IPS-18a (cell line): ENCODE measurements around the gene SKAP2.
"Not testable (repeated sequence)": the region's sequence is repeated elsewhere in the genome, so short reads cannot be mapped to it uniquely, and the experiment has no call there.

ENCODE experiments used
- H3K27ac ChIP-seq: one replicate; pipeline ENCODE4 v1.5.1; 2013; ENCODE audit warnings: low read length
- H3K27me3 ChIP-seq: one replicate; pipeline ENCODE4 v1.6.1; 2013; ENCODE audit warnings: mild to moderate bottlenecking, low read length; ENCODE audit not compliant: control insufficient read depth, insufficient read depth
- H3K36me3 ChIP-seq: one replicate; pipeline ENCODE4 v1.6.1; 2013; ENCODE audit warnings: low read depth, low read length; ENCODE audit not compliant: control insufficient read depth
- H3K4me1 ChIP-seq: one replicate; pipeline ENCODE4 v1.6.1; 2013; ENCODE audit warnings: low read depth, low read length; ENCODE audit not compliant: control insufficient read depth
- H3K4me3 ChIP-seq: one replicate; pipeline ENCODE4 v1.5.1; 2013; ENCODE audit warnings: low read length
- H3K9ac ChIP-seq: one replicate; pipeline ENCODE4 v1.6.1; 2013; ENCODE audit warnings: mild to moderate bottlenecking, low read length, moderate library complexity
- H3K9me3 ChIP-seq: one replicate; pipeline ENCODE4 v1.6.1; 2013; ENCODE audit warnings: low read depth, low read length; ENCODE audit not compliant: control insufficient read depth

The SKAP2 gene

DNA sequence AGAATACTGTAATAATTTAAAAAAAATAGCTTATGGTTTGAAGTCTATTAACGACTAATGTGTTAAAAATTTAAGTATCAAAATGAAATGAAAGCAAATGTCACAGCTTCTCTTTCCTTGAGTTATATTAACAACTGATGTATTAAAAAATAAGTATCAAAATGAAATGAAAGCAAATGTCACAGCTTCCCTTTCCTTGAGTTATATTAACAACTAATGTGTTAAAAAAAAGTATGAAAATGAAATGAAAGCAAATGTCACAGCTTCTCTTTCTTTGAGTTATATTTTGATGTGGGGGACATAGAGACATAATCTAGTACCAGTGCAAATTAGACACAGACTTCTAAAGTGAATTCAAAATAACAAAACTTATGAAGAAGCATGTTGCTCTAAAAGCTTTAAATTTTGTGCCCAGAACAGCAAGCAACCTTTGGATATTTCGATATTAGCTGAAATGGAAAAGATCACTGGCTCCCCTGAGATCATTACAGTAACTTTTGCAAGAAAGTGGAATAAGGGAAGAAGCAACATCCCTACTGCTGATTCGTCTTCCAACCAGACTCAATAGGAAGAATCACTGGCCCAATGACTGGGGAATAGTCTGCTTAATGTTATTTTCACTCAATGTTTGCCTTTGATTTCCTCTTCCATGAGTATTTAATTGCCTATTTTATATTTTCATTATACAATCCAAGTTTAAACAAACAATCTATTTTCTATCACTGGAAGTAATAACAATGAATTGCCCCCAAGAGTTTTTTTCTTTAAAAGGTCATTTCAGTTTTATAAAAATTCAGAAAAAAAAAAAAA, 8.0 kb downstream of the SKAP2 start:
- Histone ChIP-seq H3K9ac (no peak overlapping the region), H3K27ac (no peak overlapping the region)

GRCh38 chr7:26854876-26855855, 9.2 kb downstream of the SKAP2 start:
- H3K27ac ChIP-seq = no peak overlapping the region

More for the DNA sequence above, 8.0 kb downstream of the SKAP2 start:
- peaks cover 24% of the 10 kb centered on the region for H3K4me1 ChIP-seq
- peaks cover 85% of the 10 kb centered on the region for H3K27me3 ChIP-seq
- H3K9me3 ChIP-seq = no peaks in the 10 kb centered on the region
- no peaks in the 10 kb centered on the region for H3K36me3 ChIP-seq
- no peak overlapping the region for H3K4me3 ChIP-seq

DNA sequence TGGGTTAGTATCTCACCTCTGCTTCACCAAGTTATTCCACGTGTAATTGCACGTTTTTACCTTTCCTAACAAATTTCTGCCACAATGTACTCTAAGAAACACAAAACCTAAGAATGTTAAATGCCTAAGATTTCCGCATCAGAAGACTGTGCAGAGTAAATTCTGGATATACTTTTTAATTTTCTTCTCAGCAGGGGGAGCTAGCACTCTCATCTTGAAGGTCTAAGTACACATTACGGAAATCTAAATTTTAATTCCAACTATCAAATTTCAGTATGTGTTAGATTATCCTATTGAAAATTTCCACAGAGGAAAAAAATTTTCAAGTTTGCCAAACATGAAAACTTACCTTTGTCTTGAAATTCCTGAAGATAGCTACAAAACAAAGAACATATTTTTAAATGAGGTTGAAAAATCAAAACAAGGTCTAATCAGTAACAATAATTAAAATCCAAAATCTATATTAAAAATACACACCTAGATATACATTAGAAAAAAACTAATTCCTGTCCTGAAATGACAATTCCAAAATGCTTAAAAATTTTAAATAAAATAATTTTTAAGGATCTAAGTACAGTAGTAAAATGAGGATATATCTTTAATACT, 10.5 kb downstream of the SKAP2 start:
- Histone ChIP-seq H3K9me3 (no peaks in the 10 kb centered on the region), H3K4me1 (peaks cover 24% of the 10 kb centered on the region), H3K9ac (no peak overlapping the region), H3K4me3 (no peak overlapping the region), H3K36me3 (no peaks in the 10 kb centered on the region), H3K27me3 (peaks cover 61% of the 10 kb centered on the region), H3K27ac (no peak overlapping the region)

More at GRCh38 chr7:26854876-26855855, 9.2 kb downstream of the SKAP2 start:
- Histone ChIP-seq H3K9ac (no peak overlapping the region), H3K36me3 (no peaks in the 10 kb centered on the region), H3K4me3 (no peak overlapping the region), H3K4me1 (peaks cover 24% of the 10 kb centered on the region), H3K9me3 (no peaks in the 10 kb centered on the region), H3K27me3 (peaks cover 73% of the 10 kb centered on the region)

DNA sequence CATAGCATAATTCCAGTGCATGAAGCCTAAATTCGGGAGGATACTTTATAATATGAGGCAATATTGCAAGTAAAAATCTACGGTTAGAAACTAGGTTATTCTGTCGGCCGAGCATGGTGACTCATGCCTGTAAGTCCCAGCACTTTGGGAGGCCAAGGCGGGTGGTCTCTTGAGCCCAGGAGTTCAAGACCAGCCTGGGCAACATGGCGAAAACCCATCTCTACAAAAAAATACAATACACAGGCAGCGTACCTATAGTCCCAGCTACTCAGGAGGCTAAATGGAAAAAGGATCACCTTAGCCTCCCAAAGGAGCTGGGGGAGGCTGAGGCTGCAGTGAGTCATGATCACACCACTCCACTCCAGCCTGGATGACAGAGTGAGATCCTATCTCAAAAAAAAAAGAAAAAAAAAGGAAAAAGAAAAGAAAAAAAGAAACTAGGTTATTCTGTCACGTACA, 14.2 kb downstream of the SKAP2 start:
- no peaks in the 10 kb centered on the region for H3K9me3 ChIP-seq
- no peak overlapping the region for H3K4me3 ChIP-seq
- H3K27ac ChIP-seq = no peak overlapping the region
- H3K4me1 ChIP-seq = no peaks in the 10 kb centered on the region
- no peaks in the 10 kb centered on the region for H3K36me3 ChIP-seq
- H3K27me3 ChIP-seq = peaks cover 24% of the 10 kb centered on the region
- H3K9ac ChIP-seq = no peak overlapping the region

- Histone ChIP-seq H3K4me3 (no peak overlapping the region), H3K27me3 (no peaks in the 10 kb centered on the region), H3K36me3 (no peaks in the 10 kb centered on the region), H3K9ac (no peak overlapping the region), H3K4me1 (no peaks in the 10 kb centered on the region), H3K9me3 (no peaks in the 10 kb centered on the region), H3K27ac (no peak overlapping the region)
These were observed 20.7 kb downstream of the SKAP2 start for GRCh38 chr7:26843705-26844104.

DNA sequence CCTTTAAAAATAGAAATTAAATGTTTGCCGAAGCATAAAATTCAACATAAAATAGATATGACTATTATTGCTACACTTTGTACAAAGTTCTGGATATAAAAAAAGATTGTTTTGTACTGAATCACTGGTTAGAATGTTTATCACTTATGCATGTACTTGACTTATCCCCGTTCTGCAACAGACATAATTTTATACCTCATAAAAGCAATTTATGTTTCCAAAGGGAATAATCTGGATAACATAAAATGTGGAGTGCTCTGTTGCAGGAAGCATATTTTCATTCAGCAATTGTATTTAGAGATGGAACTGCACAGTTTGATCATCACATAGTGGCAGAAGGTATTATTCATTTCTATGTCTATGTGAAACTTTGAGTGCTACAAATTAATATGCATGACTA, 21.5 kb downstream of the SKAP2 start:
- no peaks in the 10 kb centered on the region for H3K27me3 ChIP-seq
- no peak overlapping the region for H3K9ac ChIP-seq

DNA sequence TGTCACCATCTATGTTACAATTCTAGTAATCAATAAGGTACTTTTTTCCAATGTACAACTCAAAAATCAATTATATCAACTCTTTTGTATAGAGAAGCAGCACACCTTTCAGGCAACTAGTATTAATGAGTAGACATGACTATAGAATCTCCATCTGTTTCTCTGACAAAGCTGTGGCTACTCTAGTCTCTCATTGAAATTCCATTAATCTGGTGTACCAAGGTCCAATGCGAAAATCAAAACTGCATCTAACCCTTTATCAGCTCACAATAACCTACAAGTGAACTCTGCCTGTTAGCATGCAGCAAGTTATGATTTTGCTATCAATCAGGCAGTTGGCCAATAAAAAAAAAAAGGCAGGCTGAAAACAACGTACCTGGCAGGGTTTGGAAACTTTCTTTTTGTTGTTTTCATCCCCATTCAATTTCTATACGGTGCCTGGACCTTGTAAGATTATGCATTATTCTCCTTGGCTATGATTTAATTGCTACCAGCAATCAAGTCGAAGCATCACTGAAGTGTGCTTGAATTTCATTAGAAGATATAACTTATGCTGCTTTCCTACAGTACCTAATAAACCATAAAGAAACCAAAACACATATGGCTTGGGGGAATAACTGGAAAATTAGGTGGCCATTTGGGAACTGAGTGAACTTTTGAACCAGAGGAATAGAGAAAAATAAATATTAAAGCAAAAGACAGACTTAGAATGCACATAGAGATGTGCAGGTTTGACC, 23.2 kb downstream of the SKAP2 start:
- no peaks in the 10 kb centered on the region for H3K9me3 ChIP-seq
- no peaks in the 10 kb centered on the region for H3K27me3 ChIP-seq
- H3K4me3 ChIP-seq = no peak overlapping the region
- H3K36me3 ChIP-seq = no peaks in the 10 kb centered on the region
- H3K9ac ChIP-seq = no peak overlapping the region
- H3K27ac ChIP-seq = no peak overlapping the region
- H3K4me1 ChIP-seq = no peaks in the 10 kb centered on the region

More for the DNA sequence above, 21.5 kb downstream of the SKAP2 start:
- no peaks in the 10 kb centered on the region for H3K9me3 ChIP-seq
- no peaks in the 10 kb centered on the region for H3K4me1 ChIP-seq
- H3K36me3 ChIP-seq = no peaks in the 10 kb centered on the region
- no peak overlapping the region for H3K27ac ChIP-seq
- no peak overlapping the region for H3K4me3 ChIP-seq

- not testable (repeated sequence) for H3K4me3 ChIP-seq, H3K27ac ChIP-seq, H3K27me3 ChIP-seq, H3K4me1 ChIP-seq, H3K9me3 ChIP-seq, H3K9ac ChIP-seq, H3K36me3 ChIP-seq
These were observed 27.6 kb downstream of the SKAP2 start for GRCh38 chr7:26836793-26837192.

DNA sequence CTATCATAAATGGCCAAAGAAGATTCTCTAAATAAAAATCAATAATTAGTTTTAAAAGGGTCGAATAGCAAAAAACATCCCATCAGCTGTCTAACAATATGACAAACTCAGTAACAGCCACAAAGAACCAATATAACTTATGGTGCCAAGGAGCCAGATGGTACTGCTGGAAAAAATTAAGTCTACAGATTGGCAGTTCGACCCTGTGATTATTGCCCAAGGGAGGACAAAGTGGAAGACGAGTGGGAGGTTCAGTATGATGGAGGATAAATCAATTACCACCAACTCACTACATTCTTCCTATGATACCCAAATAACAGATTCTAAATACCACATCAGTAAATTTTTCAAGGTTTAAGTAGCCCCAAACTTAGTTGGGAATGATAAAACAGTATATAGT, 49.0 kb downstream of the SKAP2 start:
- H3K27ac ChIP-seq = no peak overlapping the region
- no peak overlapping the region for H3K9ac ChIP-seq
- H3K27me3 ChIP-seq = no peaks in the 10 kb centered on the region
- no peak overlapping the region for H3K4me3 ChIP-seq
- H3K36me3 ChIP-seq = no peaks in the 10 kb centered on the region
- no peaks in the 10 kb centered on the region for H3K9me3 ChIP-seq
- H3K4me1 ChIP-seq = no peaks in the 10 kb centered on the region

- H3K27ac ChIP-seq = no peak overlapping the region
- H3K36me3 ChIP-seq = no peaks in the 10 kb centered on the region
- no peaks in the 10 kb centered on the region for H3K27me3 ChIP-seq
- H3K4me3 ChIP-seq = no peak overlapping the region
- H3K9ac ChIP-seq = no peak overlapping the region
- H3K4me1 ChIP-seq = no peaks in the 10 kb centered on the region
- H3K9me3 ChIP-seq = no peaks in the 10 kb centered on the region
These were observed 51.0 kb downstream of the SKAP2 start for GRCh38 chr7:26813432-26813831.

DNA sequence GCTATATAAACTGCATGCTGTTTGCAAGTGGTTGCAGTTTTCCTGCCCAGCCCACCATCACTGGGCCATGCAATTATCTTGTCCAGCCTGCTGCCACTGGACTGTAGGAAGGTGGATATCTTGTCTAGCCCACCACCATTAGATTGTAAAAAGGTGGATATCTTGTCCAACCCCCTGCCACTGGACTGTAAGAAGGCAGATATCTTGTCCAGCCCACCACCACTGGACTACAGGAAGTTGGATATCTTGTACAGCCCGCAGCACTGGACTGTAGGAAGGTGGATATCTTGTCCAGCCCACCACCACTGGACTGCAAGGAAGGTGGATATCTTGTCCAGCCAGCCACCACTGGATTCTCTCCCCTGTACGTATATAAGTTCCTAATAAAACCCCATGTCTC, 69.8 kb downstream of the SKAP2 start:
- no peaks in the 10 kb centered on the region for H3K4me1 ChIP-seq
- no peaks in the 10 kb centered on the region for H3K36me3 ChIP-seq
- H3K9ac ChIP-seq = no peak overlapping the region
- H3K9me3 ChIP-seq = no peaks in the 10 kb centered on the region
- H3K27me3 ChIP-seq = no peaks in the 10 kb centered on the region
- H3K4me3 ChIP-seq = no peak overlapping the region
- no peak overlapping the region for H3K27ac ChIP-seq
